Measurements from ENCODE around the gene OPRL1.
A peak's percentile ranks its signal among the peaks of the same experiment; 100 is the strongest.

OPRL1 gene

GRCh38 chr20:64101731-64102621 is 22.1 kb downstream of the OPRL1 start:
- DNase-seq = peak in 2 of 56 donors; percentile 28 to 45

- DNase-seq = peak in 6 of 56 donors; percentile 17 to 48 (median 32)
Observed at GRCh38 chr20:64102647-64103354, 22.9 kb downstream of the OPRL1 start.

- no peak for DNase-seq
Observed at GRCh38 chr20:64103871-64104666, 24.2 kb downstream of the OPRL1 start.

- no peak for DNase-seq
Observed at GRCh38 chr20:64104667-64105451, 25.0 kb downstream of the OPRL1 start.

GRCh38 chr20:64105846-64106434 is 26.1 kb downstream of the OPRL1 start:
- no peak for DNase-seq

- no peak for DNase-seq
Observed at GRCh38 chr20:64106435-64106961, 26.6 kb downstream of the OPRL1 start.

- DNase-seq = no peak
Observed at GRCh38 chr20:64106981-64107735, 27.3 kb downstream of the OPRL1 start, which contains the start of gene NPBWR2. TSS of gene NPBWR2 (minus strand) at chr20:64107565. CDS start at chr20:64106831, 734 bp downstream.

GRCh38 chr20:64107736-64108457 is 28.0 kb downstream of the OPRL1 start:
- DNase-seq = no peak

- DNase-seq = no peak
Observed at GRCh38 chr20:64108731-64109681, 29.1 kb downstream of the OPRL1 start.

- peak in 7 of 56 donors; percentile 15 to 39 (median 29) for DNase-seq
Observed at GRCh38 chr20:64109831-64110391, 30.0 kb downstream of the OPRL1 start.

- DNase-seq = no peak
Observed at GRCh38 chr20:64110411-64111068, 30.7 kb downstream of the OPRL1 start.

- no peak for DNase-seq
Observed at GRCh38 chr20:64111841-64112641, 32.2 kb downstream of the OPRL1 start.

- DNase-seq = no peak
Observed at GRCh38 chr20:64112691-64113443, 33.0 kb downstream of the OPRL1 start.

GRCh38 chr20:64113444-64113775 is 33.5 kb downstream of the OPRL1 start:
- DNase-seq = no peak

GRCh38 chr20:64113796-64114355 is 34.0 kb downstream of the OPRL1 start:
- no peak for DNase-seq
